ENCODE results near the gene PPP2CA. TPM values are rescaled to one million over a fixed set of nuclear protein-coding genes. Genes with fewer than 3 reads are reported as not detected.
A peak's percentile ranks its signal among the peaks of the same experiment; 100 is the strongest.

PPP2CA gene
- total and polyA plus RNA-seq, 2 of the 13 experiments (the other 11 are each of a cell fraction or from before 2014, with no cell fraction given) = 82.4 to 171 TPM

DNA sequence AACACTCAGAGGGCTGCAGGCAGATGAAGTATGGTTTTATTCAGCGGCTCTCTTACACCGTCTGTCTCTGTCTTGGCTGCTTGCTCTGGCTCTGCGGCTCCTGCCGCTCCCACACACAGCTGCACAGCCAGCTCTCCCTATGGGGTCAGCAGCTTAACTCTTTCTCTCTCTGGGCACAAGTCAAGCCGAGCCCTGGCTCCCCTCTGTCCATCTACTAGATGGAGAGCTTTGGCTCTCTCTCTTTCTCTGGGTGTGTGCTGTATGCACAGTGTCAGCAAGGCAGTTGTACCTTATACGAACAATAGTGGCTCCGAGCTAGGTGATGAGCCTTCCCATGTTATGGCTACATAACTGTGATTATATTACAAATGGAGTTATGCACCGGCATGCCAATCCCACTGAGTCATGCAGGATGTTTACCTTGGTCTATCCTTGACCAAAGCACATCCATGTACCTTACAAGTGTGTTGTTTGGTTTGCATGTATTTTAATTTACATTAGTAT lies 19.3 kb upstream of the PPP2CA start (continued):
- TF ChIP-seq ZNF569 (CRISPR knock-in tag; IDR thresholded peaks at IDR 0.05; ENCODE audit: borderline replicate concordance) (no peak), ZNF557 (CRISPR knock-in tag; IDR thresholded peaks at IDR 0.05) (no peak), RXRA (CRISPR knock-in tag; IDR thresholded peaks at IDR 0.05) (peak; percentile 31; the same call in 1 of the 2 replicates), ZNF816 (CRISPR knock-in tag; IDR thresholded peaks at IDR 0.05; ENCODE audit: borderline replicate concordance) (no peak), ZNF256 (CRISPR knock-in tag; conservative IDR thresholded peaks at IDR 0.05) (no peak), ZSCAN20 (CRISPR knock-in tag; IDR thresholded peaks at IDR 0.05; ENCODE audit: borderline replicate concordance) (no peak), ATF6 (CRISPR knock-in tag; conservative IDR thresholded peaks at IDR 0.05) (no peak), CSRNP1 (CRISPR knock-in tag; IDR thresholded peaks at IDR 0.05) (no peak), DPF2 (CRISPR knock-in tag; IDR thresholded peaks at IDR 0.05; ENCODE audit: borderline replicate concordance, low read depth) (peak; percentile 40; the same call in 1 of the 2 replicates), BHLHE40 (IDR thresholded peaks at IDR 0.05; ENCODE audit: low read length) (no peak), ZNF879 (CRISPR knock-in tag; IDR thresholded peaks at IDR 0.05) (no peak), KLF9 (CRISPR knock-in tag; IDR thresholded peaks at IDR 0.05; ENCODE audit: low read depth) (no peak), ZNF543 (CRISPR knock-in tag; IDR thresholded peaks at IDR 0.05) (no peak), HOXD1 (CRISPR knock-in tag; IDR thresholded peaks at IDR 0.05) (no peak), JUND (CRISPR knock-in tag; IDR thresholded peaks at IDR 0.05) (peak; percentile 95), ZBTB8A (CRISPR knock-in tag; IDR thresholded peaks at IDR 0.05; ENCODE audit: borderline replicate concordance, low read depth) (no peak), ZFP36 (IDR thresholded peaks at IDR 0.05; ENCODE audit: borderline replicate concordance, low read depth, low read length, partially characterized antibody) (no peak), SMARCE1 (IDR thresholded peaks at IDR 0.05; ENCODE audit: borderline replicate concordance) (no peak), SAP130 (CRISPR knock-in tag; IDR thresholded peaks at IDR 0.05; ENCODE audit: low read depth) (peak; percentile 71), HNRNPLL (IDR thresholded peaks at IDR 0.05; ENCODE audit: low read depth, low read length, poor library complexity, severe bottlenecking) (no peak), ZFP82 (CRISPR knock-in tag; IDR thresholded peaks at IDR 0.05; ENCODE audit: borderline replicate concordance) (no peak), MXI1 (IDR thresholded peaks at IDR 0.05; ENCODE audit: borderline replicate concordance, low read depth, low read length) (no peak)
- TF ChIP-seq, protein P1, sequence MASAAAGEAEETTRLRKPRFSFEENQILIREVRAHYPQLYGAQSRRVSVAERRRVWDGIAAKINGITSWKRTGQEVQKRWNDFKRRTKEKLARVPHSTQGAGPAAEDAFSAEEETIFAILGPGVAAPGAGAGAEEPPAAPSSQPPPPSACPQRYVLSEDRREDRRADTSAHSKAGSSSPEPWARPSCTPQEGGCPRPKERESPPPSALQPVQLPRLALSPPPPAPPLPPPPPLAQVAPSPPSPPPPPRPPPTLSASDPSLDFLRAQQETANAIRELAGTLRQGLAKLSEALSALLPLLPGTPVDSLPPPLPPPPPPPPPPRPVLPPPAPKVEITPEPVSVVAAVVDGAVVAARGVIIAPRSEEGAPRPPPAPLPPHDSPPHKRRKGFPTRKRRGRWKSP (CRISPR knock-in tag; IDR thresholded peaks at IDR 0.05) = no peak
- TF ChIP-seq, protein P2, sequence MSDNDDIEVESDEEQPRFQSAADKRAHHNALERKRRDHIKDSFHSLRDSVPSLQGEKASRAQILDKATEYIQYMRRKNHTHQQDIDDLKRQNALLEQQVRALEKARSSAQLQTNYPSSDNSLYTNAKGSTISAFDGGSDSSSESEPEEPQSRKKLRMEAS (IDR thresholded peaks at IDR 0.05) = no peak
- TF ChIP-seq, protein P3, sequence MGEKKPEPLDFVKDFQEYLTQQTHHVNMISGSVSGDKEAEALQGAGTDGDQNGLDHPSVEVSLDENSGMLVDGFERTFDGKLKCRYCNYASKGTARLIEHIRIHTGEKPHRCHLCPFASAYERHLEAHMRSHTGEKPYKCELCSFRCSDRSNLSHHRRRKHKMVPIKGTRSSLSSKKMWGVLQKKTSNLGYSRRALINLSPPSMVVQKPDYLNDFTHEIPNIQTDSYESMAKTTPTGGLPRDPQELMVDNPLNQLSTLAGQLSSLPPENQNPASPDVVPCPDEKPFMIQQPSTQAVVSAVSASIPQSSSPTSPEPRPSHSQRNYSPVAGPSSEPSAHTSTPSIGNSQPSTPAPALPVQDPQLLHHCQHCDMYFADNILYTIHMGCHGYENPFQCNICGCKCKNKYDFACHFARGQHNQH (CRISPR knock-in tag; IDR thresholded peaks at IDR 0.05) = peak; percentile 85; the same call in 1 of the 2 replicates

All from HepG2 (cell line).